ENCODE data around the gene FLNB. TPM values are rescaled to one million over a fixed set of nuclear protein-coding genes. Genes with fewer than 3 reads are reported as not detected.

The FLNB gene
- total and polyA plus RNA-seq, 8 donors = 80.1 to 126 (median 93.3) TPM

GRCh38 chr3:57981483-57982087 lies 26.6 kb upstream of the FLNB start:
- no peak for TF ChIP-seq CTCF (IDR thresholded peaks at IDR 0.05)
- Histone ChIP-seq H3K9me3 (no peaks in the 10 kb centered on the region), H3K4me3 (no peak overlapping the region), H3K27me3 (no peaks in the 10 kb centered on the region), H3K4me1 (peaks cover 0 to 48% of the 10 kb centered on the region in 2 donors), H3K27ac (no peak overlapping the region), H3K36me3 (no peaks in the 10 kb centered on the region)
- DNase-seq = peak in 1 of 4 donors; percentile 82
- intact Hi-C loops (cut with DNase I) = no loop called here
- no peak for ATAC-seq

- Histone ChIP-seq H3K9me3 (no peaks in the 10 kb centered on the region), H3K4me3 (no peak overlapping the region), H3K27ac (peak overlapping the region in 1 of 2 donors; percentile 50), H3K4me1 (peaks cover 0 to 48% of the 10 kb centered on the region in 2 donors), H3K27me3 (no peaks in the 10 kb centered on the region), H3K36me3 (no peaks in the 10 kb centered on the region)
- intact Hi-C loops (cut with DNase I) = no loop called here
- TF ChIP-seq CTCF (IDR thresholded peaks at IDR 0.05) = no peak
- ATAC-seq = peak; percentile 9
- DNase-seq = no peak
Measured at GRCh38 chr3:57982561-57983243, 25.5 kb upstream of the FLNB start.

- peak; percentile 87 for ATAC-seq
- H3K36me3 ChIP-seq = no peaks in the 10 kb centered on the region
- no peak overlapping the region for H3K4me3 ChIP-seq
- intact Hi-C loops (cut with DNase I) = no loop called here
- peaks cover 0 to 38% of the 10 kb centered on the region in 2 donors for H3K4me1 ChIP-seq
- H3K27ac ChIP-seq = peak overlapping the region; percentile 13 to 50
- peak in 2 of 4 donors; percentile 27 to 76 for DNase-seq
- no peak for TF ChIP-seq CTCF (IDR thresholded peaks at IDR 0.05)
- H3K9me3 ChIP-seq = no peaks in the 10 kb centered on the region
- H3K27me3 ChIP-seq = no peaks in the 10 kb centered on the region
Measured at GRCh38 chr3:57983734-57984518, 24.3 kb upstream of the FLNB start.

- intact Hi-C loops (cut with DNase I) = no loop called here
- ATAC-seq (no peak), DNase-seq (no peak)
- H3K36me3 ChIP-seq = no peaks in the 10 kb centered on the region
- H3K27ac ChIP-seq = no peak overlapping the region
- peaks cover 0 to 38% of the 10 kb centered on the region in 2 donors for H3K4me1 ChIP-seq
- H3K4me3 ChIP-seq = no peak overlapping the region
- no peaks in the 10 kb centered on the region for H3K9me3 ChIP-seq
- H3K27me3 ChIP-seq = no peaks in the 10 kb centered on the region
- TF ChIP-seq CTCF (IDR thresholded peaks at IDR 0.05) = no peak
Measured at GRCh38 chr3:57985176-57985983, 22.8 kb upstream of the FLNB start.

Data from left lung (tissue), 10 donors.